Cortex of kidney (tissue), 1 donor: ENCODE measurements around the gene ASTN2.
"Not testable (repeated sequence)": the region's sequence is repeated elsewhere in the genome, so short reads cannot be mapped to it uniquely, and the experiment has no call there.

Experiments
- DNase-seq: peaks from one replicate; lab custom pipeline; 2025; lab: John Stamatoyannopoulos, UW

Gene ASTN2

DNA sequence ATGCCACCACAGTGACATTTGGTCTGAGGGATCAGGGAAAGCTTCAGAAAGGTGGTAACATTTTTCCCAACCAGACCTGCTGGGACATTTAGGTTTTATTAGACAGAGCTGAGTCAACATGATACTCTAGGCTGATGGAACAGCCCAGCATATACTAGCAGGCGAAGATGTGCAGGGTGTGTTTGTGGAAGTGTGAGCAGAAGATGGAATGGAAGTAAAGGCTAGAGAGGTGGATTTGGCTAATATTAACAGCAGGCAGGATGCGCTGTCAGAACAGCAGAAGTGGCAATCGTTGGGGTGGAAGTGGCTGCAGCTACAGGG is 340.6 kb downstream of the ASTN2 start:
- no peak for DNase-seq

DNA sequence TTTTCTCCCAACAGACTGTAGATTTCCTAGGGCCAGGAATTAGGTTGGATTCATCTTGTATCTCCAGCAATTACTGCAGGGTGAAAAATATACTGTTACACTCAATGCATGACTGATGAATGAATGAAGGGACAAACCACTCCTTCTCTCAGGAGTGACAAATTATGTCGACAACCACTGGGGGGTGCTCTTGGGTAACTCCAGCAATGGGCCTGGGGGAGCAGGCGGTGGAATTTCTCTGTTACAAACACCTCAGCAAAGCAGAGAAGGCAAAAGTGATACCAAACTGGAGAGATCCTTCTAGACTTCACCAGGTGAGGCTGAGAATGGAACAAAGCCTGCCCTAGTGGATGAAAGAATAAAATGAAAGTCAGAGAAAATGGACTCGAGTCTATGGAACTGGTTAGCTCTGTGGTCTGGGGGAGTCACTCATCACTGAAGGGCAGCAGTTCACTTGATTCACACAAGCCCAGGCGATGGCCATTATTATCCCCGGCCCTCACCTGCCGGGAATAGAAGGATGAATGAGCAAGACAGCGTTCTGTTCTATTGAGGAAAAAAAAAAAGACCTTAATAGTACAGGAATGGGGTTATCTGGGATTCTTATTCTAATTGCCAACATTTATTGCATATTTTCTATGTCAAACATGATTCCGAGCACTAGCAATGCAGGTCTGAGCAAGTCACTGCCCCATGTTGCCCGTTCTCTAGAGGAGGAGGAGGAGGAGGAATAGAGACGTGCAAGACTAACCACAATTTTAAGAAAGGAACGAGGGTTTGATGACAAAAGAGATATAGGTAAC is 341.1 kb downstream of the ASTN2 start:
- no peak for DNase-seq

DNA sequence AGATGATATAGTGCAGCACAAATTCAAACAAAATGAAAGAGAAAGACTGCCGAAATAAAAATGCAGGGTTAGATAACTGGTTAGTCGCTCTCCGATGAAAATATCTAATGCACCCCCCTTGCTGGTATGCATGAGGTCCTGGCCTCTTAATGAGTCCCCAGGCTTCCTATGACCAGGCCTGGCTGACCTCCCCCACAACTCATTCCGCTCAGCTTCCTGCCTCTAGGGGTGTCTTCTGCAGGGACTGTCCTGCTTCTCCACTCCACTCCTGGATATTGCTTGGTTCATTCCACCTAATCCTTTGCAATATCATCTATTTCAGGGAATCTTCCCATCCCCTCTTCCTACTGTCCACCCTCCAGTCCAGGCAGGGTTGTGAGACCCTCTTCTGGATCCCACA is 341.8 kb downstream of the ASTN2 start:
- DNase-seq, result no peak

DNA sequence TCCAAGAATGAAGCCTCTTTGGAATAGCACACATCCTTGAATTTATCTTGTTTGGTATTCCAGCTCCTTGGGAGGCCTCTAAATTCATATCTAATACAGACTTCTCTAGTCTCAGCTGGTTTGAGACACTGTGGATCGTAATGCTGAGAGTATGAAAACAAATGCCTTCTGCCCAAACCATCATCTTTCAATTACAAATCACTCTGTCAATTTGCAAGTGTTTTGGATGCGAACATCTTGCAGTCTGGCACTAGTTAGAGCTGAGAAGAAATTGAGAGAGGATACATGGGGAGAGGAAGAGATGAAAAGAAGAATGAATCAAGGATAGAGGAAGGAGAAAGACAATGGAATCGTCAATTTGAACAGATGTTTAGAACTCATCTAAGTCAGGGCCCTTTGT is 342.6 kb downstream of the ASTN2 start:
- DNase-seq, result no peak

DNA sequence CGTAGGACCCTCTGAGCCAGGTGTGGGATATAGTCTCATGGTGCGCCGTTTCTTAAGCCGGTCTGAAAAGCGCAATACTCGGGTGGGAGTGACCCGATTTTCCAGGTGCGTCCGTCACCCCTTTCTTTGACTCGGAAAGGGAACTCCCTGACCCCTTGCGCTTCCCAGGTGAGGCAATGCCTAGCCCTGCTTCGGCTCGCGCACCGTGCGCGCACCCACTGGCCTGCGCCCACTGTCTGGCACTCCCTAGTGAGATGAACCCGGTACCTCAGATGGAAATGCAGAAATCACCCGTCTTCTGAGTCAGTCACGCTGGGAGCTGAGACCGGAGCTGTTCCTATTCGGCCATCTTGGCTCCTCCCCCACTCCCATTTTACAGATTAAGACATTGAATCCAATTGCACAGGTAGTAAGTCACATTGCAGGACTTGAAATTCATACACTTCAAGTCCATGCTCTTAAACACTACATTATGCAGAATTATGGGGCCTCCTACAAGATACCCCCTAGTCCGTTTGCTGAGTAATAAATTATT is 343.1 kb downstream of the ASTN2 start:
- DNase-seq, result not testable (repeated sequence)

DNA sequence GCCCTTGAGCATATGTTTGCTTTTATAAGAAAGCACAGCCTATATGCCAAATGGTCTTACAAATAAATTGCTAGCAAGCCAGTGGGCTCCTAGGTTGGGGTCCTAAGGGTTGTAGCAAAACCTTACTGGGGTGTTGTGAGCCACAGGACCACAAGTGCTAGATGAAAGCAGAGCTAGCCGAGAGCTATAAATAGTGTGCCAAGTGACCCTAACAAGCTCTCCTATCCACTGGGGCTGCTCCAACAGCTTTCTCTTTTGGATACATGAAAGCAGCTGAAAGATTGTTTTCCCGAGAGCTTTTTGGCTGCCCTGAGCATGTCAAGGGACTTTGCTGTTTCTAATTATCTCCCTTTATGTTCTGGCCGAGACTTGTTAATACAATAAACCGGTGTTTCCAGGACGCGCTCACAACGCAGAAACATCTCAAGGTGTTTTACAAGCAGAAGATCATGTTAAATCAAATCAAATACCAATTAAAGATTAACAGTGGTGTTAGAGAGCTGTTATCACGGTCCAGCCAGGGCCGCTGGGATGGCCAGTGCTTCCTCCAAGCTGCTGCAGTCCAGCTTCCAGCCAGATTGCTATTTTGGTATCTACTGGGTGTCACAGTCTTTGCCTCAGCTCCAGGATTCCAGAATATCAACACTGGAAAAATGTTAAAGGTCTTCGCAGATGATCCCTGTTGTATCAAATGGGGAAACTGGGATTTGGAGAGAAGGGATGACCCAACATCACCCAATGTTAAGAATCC is 351.0 kb downstream of the ASTN2 start:
- DNase-seq, result no peak

DNA sequence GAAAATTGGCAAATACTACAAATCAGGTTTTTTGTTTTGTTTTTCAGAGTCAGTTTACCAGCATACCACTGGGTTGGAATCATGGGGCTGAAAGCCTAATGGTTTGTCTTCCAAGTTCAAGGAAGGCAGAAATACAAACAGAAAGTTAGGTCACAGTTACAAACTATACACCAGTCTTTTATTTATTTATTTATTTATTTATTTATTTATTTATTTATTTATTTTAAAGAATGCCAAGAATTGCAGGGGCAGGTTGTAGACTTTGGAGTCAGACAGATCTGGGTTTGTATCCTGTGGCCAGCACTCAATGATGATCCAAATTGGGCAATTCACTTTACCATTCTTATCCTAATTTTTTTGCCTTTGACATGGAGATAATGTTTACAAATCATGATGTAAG is 353.9 kb downstream of the ASTN2 start:
- no peak for DNase-seq

DNA sequence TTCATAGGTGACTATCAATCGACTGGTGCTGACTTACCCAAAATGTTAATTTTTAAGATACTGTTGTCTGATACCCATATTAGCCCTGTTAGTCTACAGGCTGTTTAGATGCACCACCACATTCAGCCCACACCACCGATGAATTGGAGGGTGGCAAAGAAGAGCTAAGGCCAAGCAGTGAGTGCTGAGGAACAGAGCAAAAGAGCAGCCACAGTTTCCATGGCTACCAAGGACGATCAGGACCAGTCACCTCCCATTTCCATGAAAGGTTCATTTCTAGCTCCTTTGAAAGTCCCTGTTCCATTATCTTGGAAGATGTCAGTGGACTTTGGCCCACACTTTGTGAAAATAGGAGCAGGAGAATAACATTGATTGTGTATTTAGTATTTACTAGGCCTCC is 364.9 kb downstream of the ASTN2 start:
- DNase-seq, result no peak

DNA sequence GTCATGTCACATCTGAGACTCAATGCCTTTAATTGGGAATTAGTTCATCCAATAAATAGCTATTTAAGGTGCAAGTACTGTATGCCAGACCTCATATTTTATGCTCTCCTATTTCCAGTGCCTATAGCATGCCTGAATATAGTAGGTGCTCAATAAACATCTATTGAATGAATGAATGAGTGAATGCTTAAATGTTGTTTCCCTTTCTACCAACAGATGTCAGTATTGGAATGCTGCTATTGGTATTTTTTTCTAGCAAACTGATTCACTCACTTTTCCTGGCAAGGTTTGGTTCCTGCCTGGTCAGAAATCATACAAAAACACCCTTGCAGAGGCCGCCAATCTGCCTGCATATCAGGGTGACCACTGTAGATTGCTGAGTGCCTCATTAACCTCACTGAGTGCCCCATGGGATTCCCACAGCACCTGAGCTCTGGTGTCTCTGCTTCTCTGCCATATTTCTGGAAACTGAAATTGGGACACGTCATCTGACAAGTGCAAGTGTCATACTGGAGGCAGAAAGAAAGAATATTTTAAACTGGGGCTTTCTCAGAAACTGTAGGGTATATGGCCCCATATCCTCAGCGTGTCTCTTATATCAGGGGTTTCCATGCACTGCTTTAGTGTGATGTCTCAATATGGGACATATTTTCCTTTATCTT is 368.1 kb downstream of the ASTN2 start:
- no peak for DNase-seq

DNA sequence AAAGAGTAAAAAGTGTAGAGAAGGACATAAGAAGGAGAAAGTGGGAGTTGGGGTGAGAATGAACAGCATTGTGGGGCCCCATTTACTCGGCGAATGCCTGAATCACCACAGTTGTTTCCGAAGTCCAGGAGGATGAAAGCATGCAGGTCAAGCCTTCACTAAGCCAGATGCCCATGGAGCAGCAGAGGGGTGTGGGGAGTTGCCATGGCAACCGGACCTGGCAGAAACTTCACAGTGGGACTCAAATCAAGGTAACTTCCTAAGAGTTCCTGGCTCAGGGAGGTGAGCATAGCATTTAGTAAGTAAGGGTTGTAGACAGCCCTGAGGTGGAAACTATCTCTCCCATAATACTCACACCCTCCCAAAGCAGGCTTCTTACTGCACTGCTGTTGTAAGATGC is 370.6 kb downstream of the ASTN2 start:
- no peak for DNase-seq

DNA sequence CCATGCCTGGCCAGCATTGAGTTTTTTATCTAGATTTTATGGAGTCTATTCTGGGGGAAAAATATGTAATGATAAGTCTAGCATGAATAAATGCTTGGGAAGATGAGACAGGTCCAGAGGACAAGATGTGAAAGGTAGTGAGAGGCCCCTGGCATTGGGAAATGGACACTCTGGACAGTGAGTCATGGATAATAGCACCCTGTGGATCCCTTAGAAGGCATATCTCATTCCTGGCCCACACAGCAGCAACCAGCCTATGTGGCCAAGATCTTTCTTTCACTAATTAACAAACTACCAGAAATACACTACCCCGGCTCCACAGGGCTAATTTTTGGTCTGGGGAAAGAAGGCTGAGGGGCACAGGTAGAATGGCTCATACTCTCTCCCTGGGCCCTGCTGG is 371.7 kb downstream of the ASTN2 start:
- no peak for DNase-seq

DNA sequence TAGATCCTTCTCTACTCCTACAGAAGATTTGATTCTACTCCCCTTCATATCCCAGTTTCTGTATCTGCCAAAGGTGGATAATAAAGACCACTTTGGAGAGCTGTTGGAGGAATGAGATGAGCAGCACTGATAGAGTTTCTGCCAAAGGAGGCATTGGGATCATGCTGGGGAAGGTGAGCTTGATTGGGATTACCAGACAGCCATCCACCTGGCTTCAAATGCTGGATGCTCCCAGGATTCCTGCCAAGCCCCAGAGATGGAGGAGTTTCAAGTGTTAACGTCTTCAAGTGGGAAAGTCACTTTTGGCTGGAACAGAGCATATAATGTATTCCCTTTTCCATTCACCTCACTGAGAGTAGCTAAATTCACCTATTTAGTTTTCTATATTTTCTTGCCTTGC is 379.3 kb downstream of the ASTN2 start:
- no peak for DNase-seq

DNA sequence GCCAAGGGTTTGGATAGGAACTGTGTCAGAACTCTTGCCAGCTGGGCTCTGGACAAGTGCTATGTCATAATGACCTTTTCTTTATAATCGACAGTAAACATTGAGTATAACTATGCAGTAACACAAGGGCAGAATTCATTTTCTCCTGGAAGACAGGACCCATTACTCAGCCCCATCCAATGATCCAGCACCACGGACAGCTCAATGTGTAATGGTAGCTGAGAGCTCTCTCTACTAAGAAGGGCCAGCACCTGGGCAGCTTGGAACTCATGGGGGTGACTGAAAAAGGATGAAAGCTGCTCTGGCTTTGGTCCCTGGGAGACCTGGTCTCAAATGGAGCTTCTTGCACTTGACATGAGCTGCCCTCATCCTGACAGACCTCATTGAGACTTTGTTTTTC is 380.0 kb downstream of the ASTN2 start:
- no peak for DNase-seq

DNA sequence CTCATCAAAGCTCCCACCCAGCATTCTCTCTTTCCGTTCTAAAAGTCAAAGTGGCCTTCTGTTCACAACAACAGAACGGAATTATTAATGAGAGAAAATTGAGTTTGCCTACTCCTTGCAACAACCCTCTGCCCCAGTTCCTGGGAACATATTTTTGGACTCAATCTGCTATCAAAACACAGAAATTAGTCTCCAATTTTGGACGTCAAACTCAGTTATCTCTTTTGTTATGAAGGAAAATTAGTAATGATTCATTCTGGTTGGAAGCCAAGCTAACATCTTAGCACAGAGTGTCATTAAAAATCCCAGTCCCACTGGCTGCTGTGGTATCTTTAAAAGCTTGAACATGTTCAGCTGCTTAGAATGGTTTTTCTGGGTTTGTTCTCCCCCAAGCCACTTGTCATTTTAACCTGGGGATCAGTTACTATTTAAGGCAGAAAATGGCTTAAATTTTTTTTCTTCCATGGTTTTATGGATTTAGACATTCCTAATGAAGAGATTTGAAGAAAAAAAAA is 384.5 kb downstream of the ASTN2 start:
- no peak for DNase-seq

DNA sequence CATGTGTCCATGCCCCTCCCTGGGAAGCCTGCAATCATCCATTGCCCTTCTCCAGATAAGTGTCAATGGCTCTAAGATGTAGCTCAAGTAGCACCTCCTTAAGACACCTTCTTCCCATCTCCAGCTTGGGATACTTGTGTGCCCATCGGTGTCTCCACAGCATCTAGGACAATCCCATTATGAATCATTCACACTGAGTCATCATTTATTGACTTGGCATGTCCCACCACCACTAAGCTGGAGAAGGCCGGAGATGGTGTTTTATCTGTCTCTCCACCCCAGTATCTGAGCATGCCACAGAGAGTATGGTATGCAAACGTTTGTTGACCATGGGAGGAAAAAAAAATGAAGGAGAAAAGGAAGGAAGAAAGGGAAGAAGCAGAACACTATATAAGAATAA is 385.5 kb downstream of the ASTN2 start:
- no peak for DNase-seq

DNA sequence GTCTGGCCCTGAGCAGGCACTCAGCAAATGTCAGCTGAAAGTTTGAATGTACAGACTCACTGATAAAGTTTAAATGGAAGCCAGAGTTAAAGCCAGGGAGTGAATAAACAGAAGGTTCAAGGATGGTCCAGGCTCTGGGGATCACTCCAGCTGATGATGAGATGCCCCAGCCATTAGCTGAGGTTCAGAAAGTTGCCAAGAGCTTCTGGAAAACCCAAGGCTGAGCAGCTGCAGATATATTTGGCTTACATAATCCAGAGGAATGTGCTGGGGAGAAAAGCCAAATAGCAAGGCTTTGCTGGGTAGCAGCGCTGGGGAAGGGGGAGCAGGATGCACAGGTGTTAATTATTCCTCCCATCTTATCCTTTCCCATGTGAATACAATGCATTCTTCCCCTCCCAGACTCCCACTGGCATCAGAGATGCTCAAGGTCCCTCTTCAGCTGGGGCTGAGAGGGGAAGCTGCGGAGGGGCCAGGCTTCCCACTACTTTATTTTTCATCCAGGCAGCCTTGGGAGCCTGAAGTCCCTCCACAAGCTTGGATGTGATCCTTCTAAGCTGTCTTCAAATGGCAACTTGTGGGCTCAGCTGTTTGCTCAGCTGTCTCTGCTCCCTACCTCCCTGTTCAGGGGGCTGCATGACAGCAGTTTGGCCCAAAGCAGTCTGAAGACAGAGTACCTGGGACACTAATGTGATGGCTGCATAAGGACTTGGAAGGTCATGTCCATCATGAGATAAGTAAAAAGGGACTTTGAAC is 386.6 kb downstream of the ASTN2 start:
- no peak for DNase-seq

DNA sequence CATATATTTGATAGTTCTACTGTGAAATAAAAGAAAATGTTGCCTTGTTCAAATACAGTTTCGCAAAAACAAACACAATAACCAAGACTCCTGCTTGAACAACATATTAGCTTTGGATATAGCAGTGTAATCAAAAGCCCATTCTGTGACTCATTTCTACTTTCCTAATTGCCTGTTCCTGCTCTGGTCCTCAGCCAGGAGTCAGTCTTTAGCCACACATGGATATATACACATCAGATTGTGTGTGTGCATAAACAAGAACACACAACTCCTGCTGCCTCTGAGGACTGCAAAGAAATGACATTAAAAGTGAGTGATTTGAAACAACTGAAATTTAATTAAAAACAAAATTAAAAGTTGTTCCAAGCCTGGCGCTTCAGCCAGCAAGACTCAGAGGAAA is 393.0 kb downstream of the ASTN2 start:
- no peak for DNase-seq

DNA sequence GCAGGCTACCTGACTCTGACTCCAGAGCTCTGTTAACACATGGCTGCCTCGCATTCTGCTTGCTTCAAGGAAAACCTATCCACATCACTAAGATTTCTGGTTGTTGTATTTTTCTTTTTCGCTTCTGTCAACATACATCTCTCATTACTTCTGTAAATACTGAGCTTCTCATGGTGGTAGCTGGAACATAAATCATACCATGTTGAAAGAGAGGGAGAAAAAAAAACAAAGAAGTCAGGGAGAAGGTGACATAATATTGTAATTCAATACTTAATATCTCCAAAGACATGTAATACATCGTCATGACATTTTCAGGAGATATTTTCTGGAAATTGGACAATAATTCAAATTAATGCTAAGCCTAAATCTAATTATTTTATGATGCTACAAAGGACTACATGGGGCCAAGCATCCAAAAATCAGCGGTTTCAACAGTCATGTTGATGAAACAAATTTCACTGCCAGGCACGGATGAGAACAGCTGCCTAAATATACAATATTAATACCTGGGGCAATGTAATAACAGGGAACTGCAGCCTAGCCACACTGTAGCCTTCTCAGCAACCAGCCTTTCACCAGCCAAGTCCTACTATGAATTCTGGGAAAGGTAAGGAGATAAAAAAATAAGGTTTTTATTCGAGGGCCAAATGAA is 395.8 kb downstream of the ASTN2 start:
- no peak for DNase-seq

DNA sequence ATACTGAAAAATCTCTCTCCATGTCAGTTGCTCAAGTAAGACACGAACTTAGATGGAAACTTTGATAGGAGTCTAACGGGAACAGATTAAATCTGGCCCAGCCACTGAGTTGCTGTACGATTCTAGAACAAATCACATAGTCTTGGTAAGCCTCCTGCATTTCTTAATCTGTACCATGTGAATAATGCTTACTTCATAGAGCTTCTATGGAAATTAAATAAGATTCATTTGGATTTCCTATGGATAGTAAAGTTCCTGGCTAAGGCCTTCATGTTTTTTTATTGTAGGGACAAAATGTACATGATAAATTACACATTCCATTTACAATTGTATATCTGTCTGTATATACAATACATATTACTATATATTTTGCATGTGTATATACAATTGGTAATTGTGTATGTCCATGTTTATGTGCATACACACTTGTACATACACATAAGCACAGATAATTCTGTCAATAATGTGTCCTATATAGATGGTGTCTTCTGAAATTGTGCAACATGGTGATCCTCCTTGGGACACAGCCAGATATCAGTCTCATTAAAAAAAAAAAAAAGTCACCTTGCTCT is 397.4 kb downstream of the ASTN2 start:
- no peak for DNase-seq

DNA sequence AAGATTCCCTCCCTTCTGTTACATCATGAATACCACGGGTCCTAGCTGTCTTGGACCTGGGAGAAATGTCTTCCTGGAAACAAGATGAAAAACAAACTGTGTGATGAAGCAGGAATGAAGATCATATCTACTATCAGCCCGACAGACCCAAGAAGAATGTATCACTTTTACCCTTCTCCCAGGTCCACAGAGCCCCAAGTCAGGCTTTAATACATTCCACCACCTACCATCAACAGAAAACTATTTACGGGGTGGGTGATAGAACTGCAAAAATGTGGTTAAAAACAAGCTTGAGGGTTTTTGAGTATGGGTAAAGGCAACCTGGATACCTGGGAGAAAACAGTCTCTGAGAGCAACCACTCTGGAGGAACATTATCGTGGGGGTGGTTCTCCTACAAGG is 400.8 kb downstream of the ASTN2 start:
- no peak for DNase-seq

DNA sequence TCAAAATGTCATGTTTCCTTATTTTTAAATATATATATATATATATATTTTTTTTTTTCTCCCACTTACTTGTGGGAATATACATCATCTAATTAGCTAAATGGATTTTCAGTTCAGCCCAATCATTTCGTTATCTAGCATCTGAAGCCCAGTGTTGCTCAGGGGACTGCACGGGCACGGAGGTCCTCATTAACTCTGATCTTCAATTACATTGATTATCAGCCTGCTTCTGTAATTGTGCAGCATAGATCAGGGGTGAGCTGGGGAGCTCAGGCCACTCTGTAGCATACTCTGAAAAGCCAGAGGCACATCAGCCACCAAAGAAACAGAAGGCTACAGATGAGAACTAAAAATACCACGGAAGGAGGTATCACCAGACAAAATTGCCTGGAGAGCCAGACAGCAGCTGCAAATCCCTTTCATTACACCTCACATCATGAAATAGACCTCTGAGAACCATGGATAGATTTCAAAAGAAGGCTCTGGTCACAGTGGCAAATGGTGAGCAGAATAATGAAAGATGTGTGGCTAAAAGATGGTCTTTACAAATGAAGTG is 401.3 kb downstream of the ASTN2 start:
- no peak for DNase-seq
